K562 (cell line): ENCODE data around the gene ZBTB47.

Experiments
- CBX2 ChIP-seq: fragments of 200-600 bp; sonication (generic); IDR thresholded peaks from one replicate; pipeline ENCODE4 v1.6.1; 2012; ENCODE audit warnings: mild to moderate bottlenecking, low read length, inconsistent platforms; ENCODE audit not compliant: insufficient read depth, poor library complexity, severe bottlenecking
- CHD2 ChIP-seq: IDR thresholded peaks from 2 replicates; pipeline ENCODE4 v1.6.1; 2011; ENCODE audit warnings: low read depth, low read length
- HOXB6 ChIP-seq: fragments of 250-450 bp; sonication (Bioruptor Pico); IDR thresholded peaks from 2 replicates; pipeline ENCODE4 v1.5.1; 2022; ENCODE audit warnings: mild to moderate bottlenecking, borderline replicate concordance
- JUNB ChIP-seq: fragments of 450-650 bp; formaldehyde crosslinking; conservative IDR thresholded peaks from 2 replicates; pipeline ENCODE4 v1.4.0; 2020; ENCODE audit warnings: mild to moderate bottlenecking
- POLR2AphosphoS5 ChIP-seq: IDR thresholded peaks from 2 replicates; pipeline ENCODE4 v1.6.1; 2011; ENCODE audit warnings: mild to moderate bottlenecking, low read depth, low read length, moderate library complexity; ENCODE audit not compliant: control insufficient read depth, insufficient read depth
- TCF7 ChIP-seq: sonication (generic); IDR thresholded peaks from 2 replicates; pipeline ENCODE4 v1.6.1; 2016; ENCODE audit warnings: antibody characterized with exemption, borderline replicate concordance
- ZC3H8 ChIP-seq: fragments of 450-650 bp; IDR thresholded peaks from 2 replicates; pipeline ENCODE4 v1.6.1; 2017
- ZNF263 ChIP-seq: sonication (generic); formaldehyde crosslinking; IDR thresholded peaks from 2 replicates; pipeline ENCODE4 v1.8.0; 2022; ENCODE audit warnings: mild to moderate bottlenecking, missing genetic modification reagents, borderline replicate concordance
- TF ChIP-seq, protein P1 (sequence below): fragments of 150-350 bp; conservative IDR thresholded peaks from 2 replicates; pipeline ENCODE4 v1.6.1; 2014; ENCODE audit warnings: low read length
- TF ChIP-seq, protein P2 (sequence below): fragments of 250-450 bp; sonication (Bioruptor Pico); IDR thresholded peaks from 2 replicates; pipeline ENCODE4 v1.8.0; 2022; ENCODE audit warnings: inconsistent platforms, mild to moderate bottlenecking, moderate library complexity, borderline replicate concordance
- TF ChIP-seq, protein P3 (sequence below): fragments of 250-450 bp; sonication (Bioruptor Pico); IDR thresholded peaks from 2 replicates; pipeline ENCODE4 v1.5.0; 2020; ENCODE audit warnings: mild to moderate bottlenecking
- TF ChIP-seq, protein P4 (sequence below), 3 experiments: IDR thresholded peaks in 2 of 3; conservative IDR thresholded peaks in 1 of 3; 2 replicates each; pipeline ENCODE4 v1.5.1; 2011 to 2012; ENCODE audit warnings: low read length in 3 of 3, mild to moderate bottlenecking in 3 of 3, control low read depth in 2 of 3, improper control_type of control experiment in 1 of 3, inconsistent platforms in 1 of 3, low read depth in 1 of 3, mixed read lengths in 1 of 3, moderate library complexity in 1 of 3; ENCODE audit not compliant: insufficient read depth in 2 of 3
- TF ChIP-seq, protein P5 (sequence below), 2 experiments: fragments of 250-450 bp in 1 of 2; fragments of 450-650 bp in 1 of 2; sonication (Bioruptor Pico) in 1 of 2; IDR thresholded peaks; 2 replicates each; pipeline versions ENCODE4 v1.6.1 to v1.8.0; 2016 to 2021; ENCODE audit warnings: mild to moderate bottlenecking in 2 of 2, moderate library complexity in 2 of 2, missing compliant biosample characterization in 1 of 2, missing genetic modification characterization in 1 of 2
- TF ChIP-seq, protein P6 (sequence below): fragments of 250-450 bp; sonication (Bioruptor Pico); IDR thresholded peaks from 2 replicates; pipeline ENCODE4 v1.4.0; 2020; ENCODE audit warnings: borderline replicate concordance

DNA sequence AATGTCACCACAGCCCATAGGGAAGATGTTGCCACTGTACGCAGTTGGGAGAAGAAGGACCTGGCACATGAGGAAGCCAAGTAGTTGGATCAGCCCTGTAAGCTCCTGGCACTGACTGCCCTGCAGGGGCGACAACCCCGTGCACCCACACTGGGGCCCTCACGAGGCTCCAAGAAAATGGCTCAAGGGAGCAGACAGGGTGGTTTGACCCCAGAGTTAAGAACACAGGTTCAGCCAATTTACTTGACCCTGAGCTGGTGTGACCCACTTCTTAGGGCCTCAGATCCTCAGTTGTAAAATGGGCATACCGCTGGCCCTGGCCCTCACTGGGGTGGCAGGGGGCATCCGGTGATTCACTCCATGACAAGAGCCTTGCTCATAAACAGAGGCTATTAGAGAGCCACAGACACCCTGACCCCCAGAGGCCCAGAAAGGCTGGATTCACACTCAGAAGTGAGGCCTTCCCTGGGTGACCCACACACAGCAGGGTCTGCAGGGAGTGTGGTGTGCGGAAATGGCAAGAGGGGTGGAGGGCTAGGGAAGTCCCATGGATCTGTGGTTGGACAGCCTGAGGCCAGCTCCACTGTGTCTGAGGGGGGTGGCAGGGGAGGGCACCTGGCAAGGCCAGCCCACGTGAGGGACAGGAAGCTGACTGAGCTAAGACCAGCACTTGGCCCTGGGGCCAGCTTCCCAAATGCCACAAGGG lies 50.8 kb downstream of the ZBTB47 start:
- TF ChIP-seq, protein P1, sequence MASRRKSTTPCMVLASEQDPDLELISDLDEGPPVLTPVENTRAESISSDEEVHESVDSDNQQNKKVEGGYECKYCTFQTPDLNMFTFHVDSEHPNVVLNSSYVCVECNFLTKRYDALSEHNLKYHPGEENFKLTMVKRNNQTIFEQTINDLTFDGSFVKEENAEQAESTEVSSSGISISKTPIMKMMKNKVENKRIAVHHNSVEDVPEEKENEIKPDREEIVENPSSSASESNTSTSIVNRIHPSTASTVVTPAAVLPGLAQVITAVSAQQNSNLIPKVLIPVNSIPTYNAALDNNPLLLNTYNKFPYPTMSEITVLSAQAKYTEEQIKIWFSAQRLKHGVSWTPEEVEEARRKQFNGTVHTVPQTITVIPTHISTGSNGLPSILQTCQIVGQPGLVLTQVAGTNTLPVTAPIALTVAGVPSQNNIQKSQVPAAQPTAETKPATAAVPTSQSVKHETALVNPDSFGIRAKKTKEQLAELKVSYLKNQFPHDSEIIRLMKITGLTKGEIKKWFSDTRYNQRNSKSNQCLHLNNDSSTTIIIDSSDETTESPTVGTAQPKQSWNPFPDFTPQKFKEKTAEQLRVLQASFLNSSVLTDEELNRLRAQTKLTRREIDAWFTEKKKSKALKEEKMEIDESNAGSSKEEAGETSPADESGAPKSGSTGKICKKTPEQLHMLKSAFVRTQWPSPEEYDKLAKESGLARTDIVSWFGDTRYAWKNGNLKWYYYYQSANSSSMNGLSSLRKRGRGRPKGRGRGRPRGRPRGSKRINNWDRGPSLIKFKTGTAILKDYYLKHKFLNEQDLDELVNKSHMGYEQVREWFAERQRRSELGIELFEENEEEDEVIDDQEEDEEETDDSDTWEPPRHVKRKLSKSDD, result no peak
- no peak for TF ChIP-seq POLR2AphosphoS5
- TF ChIP-seq, protein P2, sequence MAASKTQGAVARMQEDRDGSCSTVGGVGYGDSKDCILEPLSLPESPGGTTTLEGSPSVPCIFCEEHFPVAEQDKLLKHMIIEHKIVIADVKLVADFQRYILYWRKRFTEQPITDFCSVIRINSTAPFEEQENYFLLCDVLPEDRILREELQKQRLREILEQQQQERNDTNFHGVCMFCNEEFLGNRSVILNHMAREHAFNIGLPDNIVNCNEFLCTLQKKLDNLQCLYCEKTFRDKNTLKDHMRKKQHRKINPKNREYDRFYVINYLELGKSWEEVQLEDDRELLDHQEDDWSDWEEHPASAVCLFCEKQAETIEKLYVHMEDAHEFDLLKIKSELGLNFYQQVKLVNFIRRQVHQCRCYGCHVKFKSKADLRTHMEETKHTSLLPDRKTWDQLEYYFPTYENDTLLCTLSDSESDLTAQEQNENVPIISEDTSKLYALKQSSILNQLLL, result no peak
- TF ChIP-seq JUNB, result no peak
- TF ChIP-seq CHD2, result no peak
- no peak for TF ChIP-seq ZNF263 (CRISPR knock-in tag)
- no peak for TF ChIP-seq HOXB6
- TF ChIP-seq TCF7, result no peak
- TF ChIP-seq, protein P3, sequence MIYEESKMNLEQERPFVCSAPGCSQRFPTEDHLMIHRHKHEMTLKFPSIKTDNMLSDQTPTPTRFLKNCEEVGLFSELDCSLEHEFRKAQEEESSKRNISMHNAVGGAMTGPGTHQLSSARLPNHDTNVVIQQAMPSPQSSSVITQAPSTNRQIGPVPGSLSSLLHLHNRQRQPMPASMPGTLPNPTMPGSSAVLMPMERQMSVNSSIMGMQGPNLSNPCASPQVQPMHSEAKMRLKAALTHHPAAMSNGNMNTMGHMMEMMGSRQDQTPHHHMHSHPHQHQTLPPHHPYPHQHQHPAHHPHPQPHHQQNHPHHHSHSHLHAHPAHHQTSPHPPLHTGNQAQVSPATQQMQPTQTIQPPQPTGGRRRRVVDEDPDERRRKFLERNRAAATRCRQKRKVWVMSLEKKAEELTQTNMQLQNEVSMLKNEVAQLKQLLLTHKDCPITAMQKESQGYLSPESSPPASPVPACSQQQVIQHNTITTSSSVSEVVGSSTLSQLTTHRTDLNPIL (CRISPR knock-in tag), result no peak
- no peak for TF ChIP-seq CBX2
- TF ChIP-seq, protein P4, sequence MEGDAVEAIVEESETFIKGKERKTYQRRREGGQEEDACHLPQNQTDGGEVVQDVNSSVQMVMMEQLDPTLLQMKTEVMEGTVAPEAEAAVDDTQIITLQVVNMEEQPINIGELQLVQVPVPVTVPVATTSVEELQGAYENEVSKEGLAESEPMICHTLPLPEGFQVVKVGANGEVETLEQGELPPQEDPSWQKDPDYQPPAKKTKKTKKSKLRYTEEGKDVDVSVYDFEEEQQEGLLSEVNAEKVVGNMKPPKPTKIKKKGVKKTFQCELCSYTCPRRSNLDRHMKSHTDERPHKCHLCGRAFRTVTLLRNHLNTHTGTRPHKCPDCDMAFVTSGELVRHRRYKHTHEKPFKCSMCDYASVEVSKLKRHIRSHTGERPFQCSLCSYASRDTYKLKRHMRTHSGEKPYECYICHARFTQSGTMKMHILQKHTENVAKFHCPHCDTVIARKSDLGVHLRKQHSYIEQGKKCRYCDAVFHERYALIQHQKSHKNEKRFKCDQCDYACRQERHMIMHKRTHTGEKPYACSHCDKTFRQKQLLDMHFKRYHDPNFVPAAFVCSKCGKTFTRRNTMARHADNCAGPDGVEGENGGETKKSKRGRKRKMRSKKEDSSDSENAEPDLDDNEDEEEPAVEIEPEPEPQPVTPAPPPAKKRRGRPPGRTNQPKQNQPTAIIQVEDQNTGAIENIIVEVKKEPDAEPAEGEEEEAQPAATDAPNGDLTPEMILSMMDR (IDR thresholded peaks at IDR 0.05 in 2 of 3, conservative IDR thresholded peaks at IDR 0.05 in 1 of 3; ENCODE audit: insufficient read depth in 2 of 3, low read depth in 1 of 3, low read length in 3 of 3), result no peak
- TF ChIP-seq, protein P5, sequence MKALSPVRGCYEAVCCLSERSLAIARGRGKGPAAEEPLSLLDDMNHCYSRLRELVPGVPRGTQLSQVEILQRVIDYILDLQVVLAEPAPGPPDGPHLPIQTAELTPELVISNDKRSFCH (CRISPR knock-in tag; IDR thresholded peaks at IDR 0.05), result no peak
- TF ChIP-seq, protein P5 (tag; IDR thresholded peaks at IDR 0.05), result no peak
- TF ChIP-seq ZC3H8, result no peak
- TF ChIP-seq, protein P6, sequence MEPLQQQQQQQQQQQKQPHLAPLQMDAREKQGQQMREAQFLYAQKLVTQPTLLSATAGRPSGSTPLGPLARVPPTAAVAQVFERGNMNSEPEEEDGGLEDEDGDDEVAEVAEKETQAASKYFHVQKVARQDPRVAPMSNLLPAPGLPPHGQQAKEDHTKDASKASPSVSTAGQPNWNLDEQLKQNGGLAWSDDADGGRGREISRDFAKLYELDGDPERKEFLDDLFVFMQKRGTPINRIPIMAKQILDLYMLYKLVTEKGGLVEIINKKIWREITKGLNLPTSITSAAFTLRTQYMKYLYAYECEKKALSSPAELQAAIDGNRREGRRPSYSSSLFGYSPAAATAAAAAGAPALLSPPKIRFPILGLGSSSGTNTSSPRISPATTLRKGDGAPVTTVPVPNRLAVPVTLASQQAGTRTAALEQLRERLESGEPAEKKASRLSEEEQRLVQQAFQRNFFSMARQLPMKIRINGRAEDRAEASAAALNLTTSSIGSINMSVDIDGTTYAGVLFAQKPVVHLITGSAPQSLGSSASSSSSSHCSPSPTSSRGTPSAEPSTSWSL (CRISPR knock-in tag), result no peak
